Pancreas (tissue), 10 donors: ENCODE results near the gene GTF2A1. TPM values are rescaled to one million over a fixed set of nuclear protein-coding genes. Genes with fewer than 3 reads are reported as not detected.

Source experiments
- ATAC-seq, 4 donors: fragments of 200-7000 bp; cut with Tn5 transposase; one replicate each; pipeline versions ENCODE4 v1.8.0 to v1.9.1; 2020; ENCODE audit warnings: mild to moderate bottlenecking in 4 of 4, moderate library complexity in 4 of 4
- DNase-seq, 6 donors: peaks; one replicate each; pipeline ENCODE4 v3.0.0-alpha.2; 2020
- FAIRE-seq: peaks from 2 replicates; lab custom pipeline; 2012; peaks lifted over from hg19 to GRCh38; lab: Jason Lieb, UNC
- H3K27ac ChIP-seq, 4 donors: fragments of 200-600 bp; sonication (generic); 1 replicate in 3 of 4; 2 replicates in 1 of 4; pipeline versions ENCODE4 v1.5.0 to v1.8.0; 2020
- H3K27me3 ChIP-seq, 4 donors: fragments of 200-600 bp; one replicate each; pipeline ENCODE4 v1.8.0; 2021
- H3K36me3 ChIP-seq, 3 donors: fragments of 200-600 bp; sonication (generic) in 1 of 3; one replicate each; pipeline versions ENCODE4 v1.5.0 to v1.8.0; 2020 to 2021
- H3K4me1 ChIP-seq, 3 donors: fragments of 200-600 bp; one replicate each; pipeline ENCODE4 v1.8.0; 2021
- H3K4me3 ChIP-seq, 4 donors: fragments of 200-600 bp; sonication (generic) in 2 of 4; one replicate each; pipeline versions ENCODE4 v1.5.0 to v1.8.0; 2020 to 2021
- H3K9me3 ChIP-seq, 4 donors: fragments of 200-600 bp; one replicate each; pipeline ENCODE4 v1.8.0; 2021
- WGBS, 2 donors: extraction: QIAGEN DNeasy Blood & Tissue Kit; methylation state at CpG; one replicate each; pipeline ENCODE4 v1.1.7; 2013; 5-methylcytosine and 5-hydroxymethylcytosine counted together
- intact Hi-C, 3 donors: fragments of 100-400 bp; cut with DNase I; formaldehyde crosslinking; loops; one replicate each; pipeline versions ENCODE4 v1.11.1 to v1.14.2; 2022
- polyA plus RNA-seq, 2 donors: library from polyadenylated mRNA; stranded (reverse); fragments of 200-250 nt; gene quantifications; one replicate each; pipeline ENCODE4 v1.2.3, GENCODE V29; 2013
- total RNA-seq, 6 donors: library from RNA; stranded (reverse); fragmentation: NEBNext Ultra II Directional in 4 of 6; extraction: Animal tissue kit (Norgen Biotek cat#: 25700) in 4 of 6; gene quantifications; one replicate each; pipeline versions ENCODE4 v1.2.1 to v1.2.4, GENCODE V29; 2021 to 2023
- TF ChIP-seq, protein P1 (sequence below), 4 donors: fragments of 200-600 bp; sonication (generic) in 3 of 4; IDR thresholded peaks; one replicate each; pipeline versions ENCODE4 v1.5.0 to v1.8.0; 2021; ENCODE audit warnings: antibody characterized with exemption in 4 of 4
- donor health status: healthy with polysubstance abuse.
- donor health status: DM: no; HTN: no; CAD: no; lungs with moderate emphysema.
- donor health status: DM: no; HTN: no; CAD: no.
- donor health status: control.
- donor health status: control.
- donor health status: Bipolar disorder and iron deficiency.
- donor health status: DM: yes; HTN: yes; CAD: no.
- donor health status: DM: no; HTN: no; CAD: no.
- donor health status: DM: no; HTN: no; CAD: no.
- donor health status: DM: yes; HTN: yes; CAD: no.

GTF2A1 gene
- total and polyA plus RNA-seq, 8 donors = 2.4 to 14.6 (median 10.5) TPM

- peaks cover 0 to 6% (median 6%) of the 10 kb centered on the region in 3 donors for H3K4me1 ChIP-seq
- intact Hi-C loops = loop anchor here in 1 of 3 donors (5.0 kb wide), 1 partner anchor 173 kb away; no protein-coding TSS in a partner anchor
- H3K4me3 ChIP-seq = peak overlapping the region; percentile 50 to 69 (median 61)
- FAIRE-seq (no peak), ATAC-seq (peak; percentile 98 to 99 (median 98)), DNase-seq (peak; percentile 88 to 97 (median 90))
- no peaks in the 10 kb centered on the region for H3K9me3 ChIP-seq
- WGBS, 2 donors = 0% methylated on average over 28 of the region's 28 CpGs
- peak overlapping the region; percentile 76 to 94 (median 86) for H3K27ac ChIP-seq
- no peaks in the 10 kb centered on the region for H3K27me3 ChIP-seq
- H3K36me3 ChIP-seq = no peaks in the 10 kb centered on the region
- TF ChIP-seq, protein P1, sequence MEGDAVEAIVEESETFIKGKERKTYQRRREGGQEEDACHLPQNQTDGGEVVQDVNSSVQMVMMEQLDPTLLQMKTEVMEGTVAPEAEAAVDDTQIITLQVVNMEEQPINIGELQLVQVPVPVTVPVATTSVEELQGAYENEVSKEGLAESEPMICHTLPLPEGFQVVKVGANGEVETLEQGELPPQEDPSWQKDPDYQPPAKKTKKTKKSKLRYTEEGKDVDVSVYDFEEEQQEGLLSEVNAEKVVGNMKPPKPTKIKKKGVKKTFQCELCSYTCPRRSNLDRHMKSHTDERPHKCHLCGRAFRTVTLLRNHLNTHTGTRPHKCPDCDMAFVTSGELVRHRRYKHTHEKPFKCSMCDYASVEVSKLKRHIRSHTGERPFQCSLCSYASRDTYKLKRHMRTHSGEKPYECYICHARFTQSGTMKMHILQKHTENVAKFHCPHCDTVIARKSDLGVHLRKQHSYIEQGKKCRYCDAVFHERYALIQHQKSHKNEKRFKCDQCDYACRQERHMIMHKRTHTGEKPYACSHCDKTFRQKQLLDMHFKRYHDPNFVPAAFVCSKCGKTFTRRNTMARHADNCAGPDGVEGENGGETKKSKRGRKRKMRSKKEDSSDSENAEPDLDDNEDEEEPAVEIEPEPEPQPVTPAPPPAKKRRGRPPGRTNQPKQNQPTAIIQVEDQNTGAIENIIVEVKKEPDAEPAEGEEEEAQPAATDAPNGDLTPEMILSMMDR (IDR thresholded peaks at IDR 0.05) = peak; percentile 76 to 80 (median 78)
Observed at GRCh38 chr14:81170104-81170828, 50.5 kb downstream of the GTF2A1 start.

DNA sequence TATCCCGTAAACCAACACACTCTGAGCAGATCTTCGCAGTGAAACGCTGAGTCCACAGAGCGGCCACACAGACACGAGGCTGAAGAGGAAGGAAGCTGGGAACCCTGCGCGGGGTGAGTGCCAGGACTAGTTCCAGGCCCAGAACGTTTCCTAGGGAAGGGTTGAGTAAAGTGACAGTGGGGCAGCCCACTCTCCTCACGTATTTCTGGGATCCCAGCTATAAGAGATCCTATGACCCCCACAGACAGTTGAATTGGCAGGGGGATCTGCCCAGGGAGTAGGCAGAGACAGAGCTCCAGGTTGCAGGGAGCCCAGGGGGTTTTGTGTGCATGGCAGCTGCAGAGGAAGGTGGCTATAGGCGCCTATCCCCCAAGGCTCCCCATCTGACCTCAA is 51.1 kb downstream of the GTF2A1 start:
- Histone ChIP-seq H3K9me3 (no peaks in the 10 kb centered on the region), H3K27ac (peak overlapping the region; percentile 76 to 94 (median 86)), H3K27me3 (no peaks in the 10 kb centered on the region), H3K4me3 (peak overlapping the region; percentile 50 to 69 (median 61)), H3K36me3 (no peaks in the 10 kb centered on the region), H3K4me1 (peaks cover 0 to 6% (median 6%) of the 10 kb centered on the region in 3 donors)
- intact Hi-C loops = loop anchor here in 2 of 3 donors (5.0 to 10.0 kb wide), 2 partner anchors 172 to 175 kb away; no protein-coding TSS in a partner anchor
- FAIRE-seq (no peak), DNase-seq (peak; percentile 35 to 72 (median 50)), ATAC-seq (peak; percentile 52 to 81 (median 72))
- WGBS, 2 donors = 1 to 2% methylated on average over 10 of the region's 10 CpGs
- TF ChIP-seq, protein P1 (IDR thresholded peaks at IDR 0.05) = no peak

GRCh38 chr14:81169267-81169666 is 51.5 kb downstream of the GTF2A1 start:
- TF ChIP-seq, protein P1 (IDR thresholded peaks at IDR 0.05) = no peak
- Histone ChIP-seq H3K4me1 (peaks cover 0 to 8% (median 6%) of the 10 kb centered on the region in 3 donors), H3K4me3 (peak overlapping the region in 3 of 4 donors; percentile 50 to 69 (median 54)), H3K9me3 (no peaks in the 10 kb centered on the region), H3K27ac (peak overlapping the region; percentile 76 to 94 (median 86)), H3K27me3 (no peaks in the 10 kb centered on the region), H3K36me3 (no peaks in the 10 kb centered on the region)
- no peak for DNase-seq
- no peak for FAIRE-seq
- intact Hi-C loops = loop anchor here in 1 of 3 donors (10.0 kb wide), 1 partner anchor 174 kb away; no protein-coding TSS in a partner anchor
- ATAC-seq = no peak
- 50 to 59% methylated on average over 4 of the region's 4 CpGs for WGBS, 2 donors

DNA sequence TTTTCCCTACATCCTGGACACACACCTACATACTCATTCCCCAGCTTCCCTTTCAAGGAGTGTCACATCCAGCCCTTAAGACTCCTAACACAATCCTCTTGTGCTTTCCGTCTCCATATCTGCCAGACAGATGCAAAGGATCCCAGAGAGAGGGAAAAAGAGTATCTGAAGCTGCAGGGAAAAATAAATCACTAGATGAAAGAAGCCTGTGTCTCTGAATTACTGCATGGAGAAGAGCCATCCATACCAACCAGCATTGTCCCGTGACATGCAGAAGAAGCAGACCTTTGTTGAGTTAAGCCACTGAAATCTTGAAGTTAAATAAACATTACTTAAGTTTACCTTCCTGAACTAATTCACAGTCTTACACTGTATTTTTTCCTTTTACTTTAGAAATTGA is 54.6 kb downstream of the GTF2A1 start:
- ATAC-seq (no peak), DNase-seq (no peak), FAIRE-seq (no peak)
- WGBS, 2 donors = 69 to 74% methylated on average over 2 of the region's 2 CpGs
- no peak overlapping the region for H3K4me3 ChIP-seq
- no peak overlapping the region for H3K27ac ChIP-seq
- intact Hi-C loops = loop anchor here in 1 of 3 donors (10.0 kb wide), 1 partner anchor 171 kb away; no protein-coding TSS in a partner anchor
- TF ChIP-seq, protein P1 (IDR thresholded peaks at IDR 0.05) = no peak
- peaks cover 0 to 9% (median 6%) of the 10 kb centered on the region in 3 donors for H3K4me1 ChIP-seq
- H3K27me3 ChIP-seq = no peaks in the 10 kb centered on the region
- H3K9me3 ChIP-seq = no peaks in the 10 kb centered on the region
- H3K36me3 ChIP-seq = no peaks in the 10 kb centered on the region
